Thoracic aorta (tissue), 2 donors: Measurements from ENCODE around the gene DIP2B. TPM values are rescaled to one million over a fixed set of nuclear protein-coding genes. Genes with fewer than 3 reads are reported as not detected.

Source experiments
- ATAC-seq: fragments of 150-250 bp; one replicate; pipeline ENCODE4 v1.8.0; 2017; ENCODE audit warnings: low read depth; ENCODE audit not compliant: insufficient number of reproducible peaks, low FRiP score
- DNase-seq: peaks from one replicate; pipeline ENCODE4 v3.0.0-alpha.2; 2020; ENCODE audit warnings: low spot score
- H3K27ac ChIP-seq, 2 donors: fragments of 200-600 bp; sonication (generic); 1 replicate in 1 of 2; 2 replicates in 1 of 2; pipeline ENCODE4 v1.5.1; 2016; ENCODE audit warnings: mild to moderate bottlenecking in 2 of 2, moderate library complexity in 2 of 2
- H3K27me3 ChIP-seq: fragments of 200-600 bp; sonication (generic); replicated peaks from 2 replicates; pipeline ENCODE4 v1.6.0; 2016; ENCODE audit warnings: mild to moderate bottlenecking; ENCODE audit not compliant: insufficient read depth
- H3K36me3 ChIP-seq: fragments of 200-600 bp; sonication (generic); one replicate; pipeline ENCODE4 v1.5.1; 2016
- H3K4me1 ChIP-seq, 2 donors: fragments of 200-600 bp; sonication (generic); 1 replicate in 1 of 2; 2 replicates in 1 of 2; pipeline versions ENCODE4 v1.5.1 to v1.6.0; 2016; ENCODE audit warnings: low read depth in 2 of 2, mild to moderate bottlenecking in 1 of 2; ENCODE audit not compliant: control insufficient read depth in 1 of 2
- H3K4me3 ChIP-seq: fragments of 200-600 bp; sonication (generic); 2 replicates; pipeline ENCODE4 v1.5.1; 2016; ENCODE audit warnings: mild to moderate bottlenecking
- H3K9me3 ChIP-seq: fragments of 200-600 bp; sonication (generic); 2 replicates; pipeline ENCODE4 v1.5.1; 2016
- CTCF ChIP-seq: fragments of 200-600 bp; sonication (generic); IDR thresholded peaks from one replicate; pipeline ENCODE4 v1.5.1; 2019; ENCODE audit warnings: antibody characterized with exemption
- total RNA-seq, 2 donors: library from RNA; depleted of rRNA; stranded (reverse); fragments of >200 nt; gene quantifications; one replicate each; pipeline versions ENCODE4 v1.1.0 to v1.2.3, GENCODE V29; 2016

The DIP2B gene
- total RNA-seq = 10 to 100 TPM; 22.3 to 22.9 TPM

DNA sequence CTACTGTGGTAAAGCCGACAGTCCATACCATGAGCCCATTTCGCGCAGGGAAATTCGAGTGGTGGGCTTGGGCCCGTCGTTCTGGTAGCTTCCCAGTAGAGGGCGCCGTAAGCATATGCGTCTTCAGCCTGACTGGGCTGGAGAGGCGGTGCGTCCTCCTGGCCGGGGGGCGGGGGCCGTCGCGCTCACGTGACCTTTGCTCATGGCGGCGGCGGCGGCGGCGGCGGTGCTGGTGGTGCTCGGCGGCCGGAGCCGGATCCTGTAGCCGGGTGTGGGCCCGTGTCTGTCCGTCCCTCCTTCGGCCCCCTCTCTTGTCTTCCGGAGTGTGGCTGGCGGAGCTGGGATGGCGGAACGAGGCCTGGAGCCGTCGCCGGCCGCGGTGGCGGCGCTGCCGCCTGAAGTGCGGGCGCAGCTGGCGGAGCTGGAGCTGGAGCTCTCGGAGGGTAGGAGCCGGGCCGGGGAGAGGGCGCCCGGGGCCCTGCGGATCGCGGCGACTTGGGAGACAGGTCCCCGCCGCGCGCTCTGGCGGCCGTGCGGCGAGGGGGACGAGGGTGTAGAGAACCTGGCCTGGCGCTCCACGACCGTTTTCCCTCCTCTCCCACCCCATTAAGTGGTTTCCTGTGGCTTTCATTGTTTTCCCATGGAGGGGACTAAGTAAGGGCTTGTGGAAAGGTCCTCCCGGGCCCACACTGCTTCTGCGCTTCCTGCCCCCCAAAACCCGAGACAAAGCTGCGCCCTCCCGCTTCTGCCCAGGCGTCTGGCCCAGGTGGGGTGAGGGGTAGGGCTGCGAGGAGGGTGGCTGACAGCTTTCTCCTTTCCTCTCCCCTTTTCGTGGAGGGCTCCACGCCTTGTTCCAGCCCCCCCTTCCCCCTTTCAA is at the start of gene DIP2B:
Gene DIP2B, plus strand, starts transcription at position 188 of the 877 bp plus-strand sequence. Its CDS starts 156 bp downstream, at position 344.
- Histone ChIP-seq H3K36me3 (no peaks in the 10 kb centered on the region), H3K27me3 (no peaks in the 10 kb centered on the region), H3K27ac (peak within 1 kb of the TSS; percentile 89 to 93), H3K4me3 (peak within 1 kb of the TSS; percentile 97), H3K4me1 (peaks cover 16 to 37% of the 10 kb centered on the region in 2 donors), H3K9me3 (no peaks in the 10 kb centered on the region)
- ATAC-seq = peak; percentile 66
- peak; percentile 86 for DNase-seq
- peak; percentile 96 for TF ChIP-seq CTCF

DNA sequence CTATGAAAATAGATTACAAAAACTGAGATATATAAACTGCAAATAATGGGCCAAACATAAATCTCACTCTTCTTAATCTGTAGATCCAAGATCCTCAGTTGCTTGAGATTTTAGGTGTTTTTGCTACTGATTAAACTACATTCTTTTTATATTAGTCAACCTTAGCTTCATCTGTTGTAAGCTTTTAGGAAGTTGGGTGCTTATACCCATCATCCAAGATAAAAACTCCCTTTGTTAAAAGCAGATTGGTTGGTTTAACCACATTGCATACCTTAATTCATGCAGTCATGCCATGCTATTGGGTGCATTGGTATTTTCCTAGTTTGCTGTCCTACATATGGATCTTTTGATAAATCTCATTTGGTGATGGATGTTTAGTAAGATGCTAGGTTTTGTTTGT is 46.2 kb upstream of the DIP2B start:
- Histone ChIP-seq H3K4me3 (no peak overlapping the region), H3K36me3 (peaks cover 15% of the 10 kb centered on the region), H3K27ac (no peak overlapping the region), H3K4me1 (peaks cover 0 to 7% of the 10 kb centered on the region in 2 donors), H3K27me3 (no peaks in the 10 kb centered on the region), H3K9me3 (no peaks in the 10 kb centered on the region)
- ATAC-seq (no peak), DNase-seq (no peak)
- no peak for TF ChIP-seq CTCF

DNA sequence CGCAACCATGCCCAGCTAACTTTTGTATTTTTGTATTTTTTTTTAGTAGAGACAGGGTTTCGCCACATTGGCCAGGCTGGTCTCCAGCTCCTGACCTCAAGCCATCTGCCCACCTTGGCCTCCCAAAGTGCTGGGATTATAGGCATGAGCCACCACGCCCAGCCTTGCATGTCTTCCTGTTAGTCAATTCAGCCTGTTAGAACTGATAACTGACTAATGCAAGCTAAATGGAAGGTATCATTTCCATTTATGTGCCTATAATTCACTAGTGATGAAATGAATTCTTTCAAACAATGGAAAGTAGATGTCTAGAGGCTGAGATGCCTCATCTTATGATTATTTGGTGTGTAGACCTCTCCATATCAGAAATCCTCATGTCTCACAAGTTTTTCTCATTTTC is 37.3 kb upstream of the DIP2B start:
- Histone ChIP-seq H3K27me3 (no peaks in the 10 kb centered on the region), H3K27ac (no peak overlapping the region), H3K4me3 (no peak overlapping the region), H3K36me3 (peaks cover 28% of the 10 kb centered on the region), H3K4me1 (no peaks in the 10 kb centered on the region), H3K9me3 (no peaks in the 10 kb centered on the region)
- no peak for ATAC-seq
- no peak for TF ChIP-seq CTCF
- no peak for DNase-seq

GRCh38 chr12:50477241-50477832 is 27.4 kb upstream of the DIP2B start:
- H3K4me1 ChIP-seq = no peaks in the 10 kb centered on the region
- ATAC-seq (no peak), DNase-seq (no peak)
- H3K9me3 ChIP-seq = no peaks in the 10 kb centered on the region
- H3K4me3 ChIP-seq = no peak overlapping the region
- no peak overlapping the region for H3K27ac ChIP-seq
- H3K27me3 ChIP-seq = no peaks in the 10 kb centered on the region
- no peak for TF ChIP-seq CTCF
- H3K36me3 ChIP-seq = peaks cover 32% of the 10 kb centered on the region

DNA sequence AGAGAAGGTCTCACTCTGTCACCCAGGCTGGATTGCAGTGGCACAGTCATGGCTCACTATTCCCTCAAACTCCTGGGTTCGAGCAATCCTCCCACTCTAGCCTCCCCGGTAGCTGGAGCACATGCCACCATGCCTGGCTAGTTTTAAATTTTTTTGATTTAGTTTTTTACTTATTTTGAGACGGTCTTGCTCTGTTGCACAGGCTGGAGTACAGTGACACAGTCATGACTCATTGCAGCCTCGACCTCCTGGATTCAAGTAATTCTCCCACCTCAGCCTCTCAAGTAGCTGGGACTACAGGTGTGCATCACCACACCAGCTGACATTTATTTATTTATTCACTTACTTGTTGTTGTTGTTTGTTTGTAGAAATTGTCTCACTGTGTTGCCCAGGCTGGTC is 22.2 kb upstream of the DIP2B start:
- Histone ChIP-seq H3K4me1 (no peaks in the 10 kb centered on the region), H3K27ac (no peak overlapping the region), H3K4me3 (no peak overlapping the region), H3K27me3 (no peaks in the 10 kb centered on the region), H3K36me3 (no peaks in the 10 kb centered on the region), H3K9me3 (no peaks in the 10 kb centered on the region)
- ATAC-seq (no peak), DNase-seq (no peak)
- TF ChIP-seq CTCF = no peak
